ENCODE data around the gene DISP2. TPM values are rescaled to one million over a fixed set of nuclear protein-coding genes. Genes with fewer than 3 reads are reported as not detected.

The DISP2 gene, protein sequence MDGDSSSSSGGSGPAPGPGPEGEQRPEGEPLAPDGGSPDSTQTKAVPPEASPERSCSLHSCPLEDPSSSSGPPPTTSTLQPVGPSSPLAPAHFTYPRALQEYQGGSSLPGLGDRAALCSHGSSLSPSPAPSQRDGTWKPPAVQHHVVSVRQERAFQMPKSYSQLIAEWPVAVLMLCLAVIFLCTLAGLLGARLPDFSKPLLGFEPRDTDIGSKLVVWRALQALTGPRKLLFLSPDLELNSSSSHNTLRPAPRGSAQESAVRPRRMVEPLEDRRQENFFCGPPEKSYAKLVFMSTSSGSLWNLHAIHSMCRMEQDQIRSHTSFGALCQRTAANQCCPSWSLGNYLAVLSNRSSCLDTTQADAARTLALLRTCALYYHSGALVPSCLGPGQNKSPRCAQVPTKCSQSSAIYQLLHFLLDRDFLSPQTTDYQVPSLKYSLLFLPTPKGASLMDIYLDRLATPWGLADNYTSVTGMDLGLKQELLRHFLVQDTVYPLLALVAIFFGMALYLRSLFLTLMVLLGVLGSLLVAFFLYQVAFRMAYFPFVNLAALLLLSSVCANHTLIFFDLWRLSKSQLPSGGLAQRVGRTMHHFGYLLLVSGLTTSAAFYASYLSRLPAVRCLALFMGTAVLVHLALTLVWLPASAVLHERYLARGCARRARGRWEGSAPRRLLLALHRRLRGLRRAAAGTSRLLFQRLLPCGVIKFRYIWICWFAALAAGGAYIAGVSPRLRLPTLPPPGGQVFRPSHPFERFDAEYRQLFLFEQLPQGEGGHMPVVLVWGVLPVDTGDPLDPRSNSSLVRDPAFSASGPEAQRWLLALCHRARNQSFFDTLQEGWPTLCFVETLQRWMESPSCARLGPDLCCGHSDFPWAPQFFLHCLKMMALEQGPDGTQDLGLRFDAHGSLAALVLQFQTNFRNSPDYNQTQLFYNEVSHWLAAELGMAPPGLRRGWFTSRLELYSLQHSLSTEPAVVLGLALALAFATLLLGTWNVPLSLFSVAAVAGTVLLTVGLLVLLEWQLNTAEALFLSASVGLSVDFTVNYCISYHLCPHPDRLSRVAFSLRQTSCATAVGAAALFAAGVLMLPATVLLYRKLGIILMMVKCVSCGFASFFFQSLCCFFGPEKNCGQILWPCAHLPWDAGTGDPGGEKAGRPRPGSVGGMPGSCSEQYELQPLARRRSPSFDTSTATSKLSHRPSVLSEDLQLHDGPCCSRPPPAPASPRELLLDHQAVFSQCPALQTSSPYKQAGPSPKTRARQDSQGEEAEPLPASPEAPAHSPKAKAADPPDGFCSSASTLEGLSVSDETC (N-terminal part only)
- 0.37 and 0.58 TPM in 2 replicates for total RNA-seq (2011; cell fraction: chromatin; rRNA removed; ENCODE audit: low replicate concordance)
- 0.53 and 0.67 TPM in 2 replicates for total RNA-seq (2011; cell fraction: nucleolus; rRNA removed)
- total RNA-seq (2011; cell fraction: nucleoplasm; rRNA removed) = 0.23 and 0.59 TPM in 2 replicates
- total RNA-seq (2014; rRNA removed) (0.08 and 0.09 TPM in 2 replicates), total RNA-seq (2014; rRNA removed; fragmentation: Illumina TruSeq; extraction: Trizol) (0.22 and 0.29 TPM in 2 replicates), total RNA-seq (2015; rRNA removed; fragmentation: Illumina TruSeq; extraction: Trizol) (0.11 and 0.22 TPM in 2 replicates), total RNA-seq (2021) (0.74 and 0.89 TPM in 2 replicates), polyA plus RNA-seq (2011; rRNA removed) (0.06 and 0.16 TPM in 2 replicates), polyA plus RNA-seq (2014; fragmentation: Illumina TruSeq; extraction: Trizol) (0.25 and 0.29 TPM in 2 replicates), polyA plus RNA-seq (2014; fragmentation: Nextera tagmentation; extraction: Ambion mirVana) (under 1 TPM in 1 of 2 experiments, not detected in 1; 0.08 TPM), polyA plus RNA-seq (2014; rRNA removed) (0.08 and 0.09 TPM in 2 replicates), polyA minus RNA-seq (2011; rRNA and poly(A)+ RNA removed) (0.09 and 0.49 TPM in 2 replicates), Bru-seq, nascent RNA (percentile 20 among the genes with signal in this experiment), BruChase-seq, experiment 1, labeled RNA remaining after a 2-hour chase (percentile 11 among the genes with signal in this experiment), BruChase-seq, experiment 2, labeled RNA remaining after a 6-hour chase (percentile 19 among the genes with signal in this experiment)
- polyA plus RNA-seq (2011; cell fraction: cytosol; rRNA removed) = 0.09 and 0.15 TPM in 2 replicates
- 0.17 and 0.68 TPM in 2 replicates for polyA plus RNA-seq (2011; cell fraction: nucleus; rRNA removed)
- polyA plus RNA-seq (2012) = 0.32 and 0.42 TPM in 2 replicates
- 0.19 and 0.27 TPM in 2 replicates for polyA minus RNA-seq (2011; cell fraction: cytosol; rRNA and poly(A)+ RNA removed)
- 0.33 and 0.40 TPM in 2 replicates for polyA minus RNA-seq (2011; cell fraction: nucleus; rRNA and poly(A)+ RNA removed)
- long read RNA-seq, experiment 1, partial matches to known transcripts = 0 of 2 reads
- long read RNA-seq, experiment 1, other reads (novel, unspliced or antisense) = 2 of 2 reads
- long read RNA-seq, experiment 2, full-length matches to known transcripts = 1 of 1 reads
- long read RNA-seq, experiment 2, partial matches to known transcripts = 0 of 1 reads
- long read RNA-seq, experiment 2, other reads (novel, unspliced or antisense) = 0 of 1 reads
- long read RNA-seq, experiment 3 = 0 reads

DNA sequence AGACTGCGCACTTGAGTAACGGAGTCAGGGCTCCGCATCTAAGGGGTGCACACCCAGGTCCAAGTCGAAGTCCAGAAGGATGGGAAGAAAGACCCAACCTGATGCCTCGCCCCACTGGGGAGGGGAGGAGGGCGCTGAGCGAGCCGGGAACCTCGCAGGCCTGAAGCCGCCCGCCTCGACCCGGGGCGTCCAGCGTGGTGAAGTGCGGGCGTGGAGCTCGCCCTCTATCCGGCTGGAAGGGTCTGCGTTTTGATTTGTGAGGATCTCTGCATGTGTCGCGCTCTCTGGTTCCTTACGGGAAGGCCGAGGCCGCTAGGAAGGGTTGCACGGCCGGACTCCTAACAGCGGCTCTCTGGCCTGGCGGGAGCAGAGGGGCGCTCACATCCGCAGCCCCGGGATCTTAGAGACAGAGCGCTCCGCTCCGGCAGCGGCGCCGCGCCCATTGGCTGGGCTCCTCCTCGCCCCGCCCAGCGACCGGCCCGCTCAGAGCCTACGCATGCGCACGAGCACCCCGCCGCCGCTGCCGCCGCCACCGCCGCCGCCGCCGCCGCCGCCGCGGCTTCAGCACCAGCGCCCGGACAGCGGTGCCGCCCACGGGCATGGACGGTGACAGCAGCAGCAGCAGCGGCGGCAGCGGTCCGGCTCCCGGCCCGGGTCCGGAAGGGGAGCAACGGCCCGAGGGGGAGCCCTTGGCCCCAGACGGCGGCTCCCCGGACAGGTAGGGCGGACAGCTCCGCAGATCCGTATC lies at the start of gene DISP2:
TSS of gene DISP2 (plus strand) at position 497 of the 748 bp plus-strand sequence. CDS start at position 600, 103 bp downstream.
- H3K9ac ChIP-seq (ENCODE audit: insufficient read depth in 1 of 2, low read depth in 2 of 2, low read length in 2 of 2) = peak within 1 kb of the TSS in 1 of 2 experiments; percentile 79; a peak in 2 of 4 replicates
- in situ Hi-C loops (cut with MboI) = no loop called here
- no peak for TF ChIP-seq CREBBP (IDR thresholded peaks at IDR 0.05; ENCODE audit: low read depth, low read length)

More for the DNA sequence above, at the start of gene DISP2:
- Histone ChIP-seq H4K20me1 (replicated peaks; ENCODE audit: control insufficient read depth, insufficient read depth, low read length) (no peaks in the 10 kb centered on the region), H2AFZ (ENCODE audit: low read depth, low read length) (peak within 1 kb of the TSS; percentile 93), H3K4me1 (replicated peaks in 1 of 2; ENCODE audit: control insufficient read depth in 2 of 2, insufficient read depth in 2 of 2, low read length in 2 of 2) (peaks cover 9 to 26% of the 10 kb centered on the region in 2 experiments; a peak in 4 of 5 replicates), H3K27ac (ENCODE audit: extremely low read depth, low read depth, low read length) (no peak within 1 kb of the TSS), H3K9me3 (replicated peaks; ENCODE audit: control insufficient read depth, insufficient read depth, low read depth, low read length) (no peaks in the 10 kb centered on the region), H3K4me3 (peak within 1 kb of the TSS; percentile 53), H3K79me2 (ENCODE audit: control insufficient read depth, insufficient read depth, low read length) (no peaks in the 10 kb centered on the region), H3K27me3 (ENCODE audit: control insufficient read depth in 2 of 2, insufficient read depth in 2 of 2, low read length in 2 of 2) (peaks cover 0 to 9% of the 10 kb centered on the region in 2 experiments; a peak in 1 of 5 replicates), H3K36me3 (ENCODE audit: control insufficient read depth, insufficient read depth, low read length) (no peaks in the 10 kb centered on the region), H3K9me1 (ENCODE audit: control insufficient read depth, insufficient read depth, low read length) (no peaks in the 10 kb centered on the region), H3K4me2 (ENCODE audit: insufficient read depth, low read length) (peak within 1 kb of the TSS; percentile 84)
- peak; percentile 89 to 100 (median 100) for DNase-seq (ENCODE audit: extremely low read depth in 1 of 4, low spot score in 3 of 4)
- intact Hi-C loops (cut with micrococcal nuclease) = loop anchor here (5.0 kb wide), 1 partner anchor 64 kb away; no protein-coding TSS in a partner anchor
- BruUV-seq (replicated peaks) = no TSS peak
- ChIA-PET POLR2A (interaction anchor here (0.6 to 1.7 kb wide), 6 partner anchors 12 to 62 kb away, joined by 3 to 7 read pairs (median 4); partner anchors contain the start of gene KNSTRN), CTCF (ENCODE audit: low intra/inter-chr PET ratio) (interaction anchor here (1.4 kb wide), 1 partner anchor 10 kb away, joined by 4 read pairs; no protein-coding TSS in a partner anchor)
- FAIRE-seq = no peak
- 3% methylated on average over 37 of the region's 82 CpGs for WGBS (ENCODE audit: insufficient coverage, low coverage, missing lambda C conversion rate)
- peak; percentile 89 for ATAC-seq

All from K562 (cell line).